ENCODE measurements around the gene ERF.

DNA sequence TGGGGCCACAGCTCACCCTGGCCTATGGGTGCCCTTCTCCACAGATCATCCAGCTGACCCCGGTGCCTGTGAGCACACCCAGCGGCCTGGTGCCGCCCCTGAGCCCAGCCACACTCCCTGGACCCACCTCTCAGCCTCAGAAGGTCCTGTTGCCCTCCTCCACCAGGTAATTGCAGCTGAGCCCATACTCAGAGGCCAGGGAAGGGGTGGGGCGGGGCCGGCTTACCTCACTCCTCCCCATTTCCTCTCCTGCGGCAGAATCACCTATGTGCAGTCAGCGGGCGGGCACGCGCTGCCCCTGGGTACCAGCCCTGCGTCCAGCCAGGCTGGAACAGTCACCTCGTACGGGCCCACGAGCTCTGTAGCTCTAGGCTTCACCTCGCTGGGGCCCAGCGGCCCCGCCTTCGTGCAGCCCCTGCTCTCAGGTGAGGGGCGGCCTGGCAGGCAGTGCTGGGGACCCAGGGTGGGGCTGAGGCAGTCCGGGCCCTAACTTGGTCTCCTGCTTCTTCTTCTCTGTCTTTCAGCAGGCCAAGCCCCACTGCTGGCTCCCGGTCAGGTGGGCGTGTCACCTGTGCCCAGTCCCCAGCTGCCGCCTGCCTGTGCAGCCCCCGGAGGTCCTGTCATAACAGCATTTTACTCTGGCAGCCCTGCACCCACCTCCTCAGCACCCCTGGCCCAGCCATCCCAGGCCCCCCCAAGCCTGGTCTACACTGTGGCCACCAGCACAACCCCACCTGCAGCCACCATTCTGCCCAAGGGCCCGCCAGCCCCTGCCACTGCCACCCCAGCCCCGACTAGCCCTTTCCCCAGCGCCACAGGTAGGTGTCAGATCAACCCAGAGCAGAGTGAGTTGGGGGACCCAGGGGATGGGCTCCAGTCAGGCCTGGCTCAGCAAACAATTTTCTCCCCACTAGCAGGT lies 37.4 kb upstream of the ERF start:
- no peak for TF ChIP-seq BHLHE40 (IDR thresholded peaks at IDR 0.05; ENCODE audit: borderline replicate concordance)
- no peak for TF ChIP-seq PKNOX1 (IDR thresholded peaks at IDR 0.05)
- TF ChIP-seq FOXK2 (IDR thresholded peaks at IDR 0.05): no peak
- TF ChIP-seq SUZ12 (IDR thresholded peaks at IDR 0.05): no peak
- no peak for TF ChIP-seq ELF4 (IDR thresholded peaks at IDR 0.05)
- TF ChIP-seq TARDBP (IDR thresholded peaks at IDR 0.05): no peak
- no peak for TF ChIP-seq LEF1 (IDR thresholded peaks at IDR 0.05; ENCODE audit: borderline replicate concordance)
- TF ChIP-seq FOXA1 (IDR thresholded peaks at IDR 0.05): no peak
- no peak for TF ChIP-seq ARNT (IDR thresholded peaks at IDR 0.05)
- no peak for TF ChIP-seq SP1 (IDR thresholded peaks at IDR 0.05)
- TF ChIP-seq FOXM1 (IDR thresholded peaks at IDR 0.05; ENCODE audit: borderline replicate concordance): no peak
